GM23338 (cell line): ENCODE measurements around the gene CACNG8. TPM values are rescaled to one million over a fixed set of nuclear protein-coding genes. Genes with fewer than 3 reads are reported as not detected.

Experiments
- ATAC-seq: fragments of 200-7000 bp; cut with Tn5 transposase; 3 replicates; pipeline ENCODE4 v1.9.1; 2020
- DNase-seq: peaks from one replicate; pipeline ENCODE4 v3.0.0-alpha.2; 2015; ENCODE audit warnings: low spot score
- H2AFZ ChIP-seq: fragments of 200-600 bp; sonication (generic); 2 replicates; pipeline ENCODE4 v1.8.0; 2016; ENCODE audit warnings: antibody characterized with exemption, mild to moderate bottlenecking, moderate library complexity
- H3F3A ChIP-seq: fragments of 200-600 bp; sonication (generic); replicated peaks from 2 replicates; pipeline ENCODE4 v1.8.0; 2017; ENCODE audit warnings: antibody characterized with exemption, mixed run types, low read depth
- H3K27ac ChIP-seq: fragments of 200-600 bp; sonication (generic); 2 replicates; pipeline ENCODE4 v1.6.1; 2016; ENCODE audit warnings: low read depth
- H3K27me3 ChIP-seq: fragments of 200-600 bp; sonication (generic); 2 replicates; pipeline ENCODE4 v1.8.0; 2016; ENCODE audit warnings: mild to moderate bottlenecking, mixed run types, moderate library complexity; ENCODE audit not compliant: insufficient read depth
- H3K36me3 ChIP-seq: fragments of 200-600 bp; sonication (generic); 2 replicates; pipeline ENCODE4 v1.8.0; 2016; ENCODE audit warnings: mild to moderate bottlenecking; ENCODE audit not compliant: insufficient read depth
- H3K4me1 ChIP-seq: fragments of 200-600 bp; sonication (generic); 2 replicates; pipeline ENCODE4 v1.8.0; 2016; ENCODE audit warnings: mild to moderate bottlenecking, moderate library complexity; ENCODE audit not compliant: insufficient read depth
- H3K4me2 ChIP-seq: fragments of 200-600 bp; sonication (generic); 2 replicates; pipeline ENCODE4 v1.7.1; 2017; ENCODE audit warnings: mixed run types
- H3K4me3 ChIP-seq: fragments of 200-600 bp; sonication (generic); 2 replicates; pipeline ENCODE4 v1.6.1; 2016; ENCODE audit warnings: mixed run types
- H3K79me2 ChIP-seq: fragments of 200-600 bp; sonication (generic); replicated peaks from 2 replicates; pipeline ENCODE4 v1.8.0; 2017; ENCODE audit warnings: mild to moderate bottlenecking; ENCODE audit not compliant: insufficient read depth
- H3K9me2 ChIP-seq: fragments of 200-600 bp; sonication (generic); 2 replicates; pipeline ENCODE4 v1.8.0; 2017; ENCODE audit not compliant: insufficient read depth
- H4K20me1 ChIP-seq: fragments of 200-600 bp; sonication (generic); replicated peaks from 2 replicates; pipeline ENCODE4 v1.8.0; 2017; ENCODE audit warnings: mild to moderate bottlenecking; ENCODE audit not compliant: insufficient read depth
- H3K27ac Mint-ChIP-seq: 2 replicates; pipeline ENCODE4 v1.8.0; 2020; ENCODE audit warnings: inconsistent platforms, mild to moderate bottlenecking, moderate library complexity, mixed read lengths
- H3K27me3 Mint-ChIP-seq: 3 replicates; pipeline ENCODE4 v1.8.0; 2022; ENCODE audit warnings: low read depth, mild to moderate bottlenecking, moderate library complexity, mixed read lengths, inconsistent platforms; ENCODE audit not compliant: insufficient read depth, poor library complexity
- H3K36me3 Mint-ChIP-seq: 3 replicates; pipeline ENCODE4 v1.8.0; 2021; ENCODE audit warnings: low read depth, mild to moderate bottlenecking, inconsistent platforms, moderate library complexity, mixed read lengths
- H3K4me1 Mint-ChIP-seq: 3 replicates; pipeline ENCODE4 v1.8.0; 2020; ENCODE audit warnings: mild to moderate bottlenecking, inconsistent platforms, mixed read lengths
- H3K4me3 Mint-ChIP-seq: 3 replicates; pipeline ENCODE4 v1.8.0; 2021; ENCODE audit warnings: moderate library complexity, mild to moderate bottlenecking, inconsistent platforms, mixed read lengths
- H3K9me3 Mint-ChIP-seq: 3 replicates; pipeline ENCODE4 v1.8.0; 2020; ENCODE audit warnings: moderate library complexity, mild to moderate bottlenecking, inconsistent platforms, mixed read lengths
- CREB1 ChIP-seq: fragments of 250-450 bp; sonication (Bioruptor Pico); IDR thresholded peaks from 2 replicates; pipeline ENCODE4 v1.5.0; 2020; ENCODE audit warnings: low read depth, mild to moderate bottlenecking, moderate library complexity
- EZH2 ChIP-seq: fragments of 200-600 bp; sonication (generic); IDR thresholded peaks from one replicate; pipeline ENCODE4 v1.8.0; 2017; ENCODE audit warnings: antibody characterized with exemption, mild to moderate bottlenecking, low read depth; ENCODE audit not compliant: unreplicated experiment
- EZH2phosphoT487 ChIP-seq: fragments of 200-600 bp; sonication (generic); IDR thresholded peaks from one replicate; pipeline ENCODE4 v1.8.1; 2018; ENCODE audit warnings: antibody characterized with exemption; ENCODE audit not compliant: unreplicated experiment
- STAT1 ChIP-seq: IDR thresholded peaks from one replicate; pipeline ENCODE4 v1.6.1; 2016; ENCODE audit warnings: antibody characterized with exemption; ENCODE audit not compliant: unreplicated experiment
- ZNF114 ChIP-seq: fragments of 250-450 bp; sonication (Bioruptor Pico); IDR thresholded peaks from 2 replicates; pipeline ENCODE4 v1.5.0; 2020; ENCODE audit warnings: mild to moderate bottlenecking, moderate library complexity
- ZNF331 ChIP-seq: fragments of 250-450 bp; sonication (Bioruptor Pico); IDR thresholded peaks from 2 replicates; pipeline ENCODE4 v1.5.0; 2020; ENCODE audit warnings: low read depth, mild to moderate bottlenecking, moderate library complexity
- polyA plus RNA-seq: library from polyadenylated mRNA; unstranded; fragments of >200 nt; fragmentation: Nextera tagmentation; extraction: Ambion mirVana; gene quantifications from 2 replicates; pipeline ENCODE4 v1.2.1, GENCODE V29; 2016
- total RNA-seq: library from RNA; depleted of rRNA; stranded (reverse); fragments of >200 nt; shearing (Covaris generic); gene quantifications from 2 replicates; pipeline ENCODE4 v1.2.3, GENCODE V29; 2014
- TF ChIP-seq, protein P1 (sequence below): fragments of 250-450 bp; sonication (Bioruptor Pico); IDR thresholded peaks from 2 replicates; pipeline ENCODE4 v1.5.0; 2020; ENCODE audit warnings: mild to moderate bottlenecking, moderate library complexity
- TF ChIP-seq, protein P2 (sequence below): IDR thresholded peaks from 2 replicates; pipeline ENCODE4 v1.6.1; 2016; ENCODE audit warnings: antibody characterized with exemption

Gene CACNG8
- total and polyA plus RNA-seq, 2 experiments from 2014 or later, result 2.2 to 3.9 TPM

DNA sequence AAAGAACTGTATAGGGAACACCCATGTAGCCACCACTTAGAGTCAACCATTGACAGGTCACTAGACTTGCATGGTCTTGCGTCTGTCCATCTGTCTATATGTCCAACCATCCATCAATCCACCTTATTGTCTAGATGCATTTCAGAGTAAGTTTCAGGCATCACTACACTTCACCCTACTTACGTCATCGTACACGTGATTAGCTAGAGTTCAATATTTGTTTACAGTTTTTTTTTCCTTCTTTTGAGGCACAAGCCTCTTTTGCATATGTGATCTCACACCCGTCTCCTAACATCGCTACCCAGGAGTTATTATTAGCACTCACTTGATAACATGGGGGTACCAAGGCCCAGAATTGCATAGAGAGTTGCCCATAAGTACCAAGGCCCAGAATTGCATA lies 46.7 kb upstream of the CACNG8 start:
- peaks cover 15% of the 10 kb centered on the region; the same call in 1 of the 2 replicates for H3F3A ChIP-seq
- H2AFZ ChIP-seq, result no peak overlapping the region
- no peaks in the 10 kb centered on the region for H3K9me2 ChIP-seq
- Mint-ChIP-seq H3K4me1 (peaks cover 10% of the 10 kb centered on the region), H3K36me3 (peaks cover 75% of the 10 kb centered on the region), H3K4me3 (no peak overlapping the region), H3K27ac (no peak overlapping the region), H3K9me3 (peaks cover 3% of the 10 kb centered on the region; the same call in 2 of the 3 replicates), H3K27me3 (peaks cover 12% of the 10 kb centered on the region)
- TF ChIP-seq CREB1 (CRISPR knock-in tag), result no peak
- TF ChIP-seq, protein P1, sequence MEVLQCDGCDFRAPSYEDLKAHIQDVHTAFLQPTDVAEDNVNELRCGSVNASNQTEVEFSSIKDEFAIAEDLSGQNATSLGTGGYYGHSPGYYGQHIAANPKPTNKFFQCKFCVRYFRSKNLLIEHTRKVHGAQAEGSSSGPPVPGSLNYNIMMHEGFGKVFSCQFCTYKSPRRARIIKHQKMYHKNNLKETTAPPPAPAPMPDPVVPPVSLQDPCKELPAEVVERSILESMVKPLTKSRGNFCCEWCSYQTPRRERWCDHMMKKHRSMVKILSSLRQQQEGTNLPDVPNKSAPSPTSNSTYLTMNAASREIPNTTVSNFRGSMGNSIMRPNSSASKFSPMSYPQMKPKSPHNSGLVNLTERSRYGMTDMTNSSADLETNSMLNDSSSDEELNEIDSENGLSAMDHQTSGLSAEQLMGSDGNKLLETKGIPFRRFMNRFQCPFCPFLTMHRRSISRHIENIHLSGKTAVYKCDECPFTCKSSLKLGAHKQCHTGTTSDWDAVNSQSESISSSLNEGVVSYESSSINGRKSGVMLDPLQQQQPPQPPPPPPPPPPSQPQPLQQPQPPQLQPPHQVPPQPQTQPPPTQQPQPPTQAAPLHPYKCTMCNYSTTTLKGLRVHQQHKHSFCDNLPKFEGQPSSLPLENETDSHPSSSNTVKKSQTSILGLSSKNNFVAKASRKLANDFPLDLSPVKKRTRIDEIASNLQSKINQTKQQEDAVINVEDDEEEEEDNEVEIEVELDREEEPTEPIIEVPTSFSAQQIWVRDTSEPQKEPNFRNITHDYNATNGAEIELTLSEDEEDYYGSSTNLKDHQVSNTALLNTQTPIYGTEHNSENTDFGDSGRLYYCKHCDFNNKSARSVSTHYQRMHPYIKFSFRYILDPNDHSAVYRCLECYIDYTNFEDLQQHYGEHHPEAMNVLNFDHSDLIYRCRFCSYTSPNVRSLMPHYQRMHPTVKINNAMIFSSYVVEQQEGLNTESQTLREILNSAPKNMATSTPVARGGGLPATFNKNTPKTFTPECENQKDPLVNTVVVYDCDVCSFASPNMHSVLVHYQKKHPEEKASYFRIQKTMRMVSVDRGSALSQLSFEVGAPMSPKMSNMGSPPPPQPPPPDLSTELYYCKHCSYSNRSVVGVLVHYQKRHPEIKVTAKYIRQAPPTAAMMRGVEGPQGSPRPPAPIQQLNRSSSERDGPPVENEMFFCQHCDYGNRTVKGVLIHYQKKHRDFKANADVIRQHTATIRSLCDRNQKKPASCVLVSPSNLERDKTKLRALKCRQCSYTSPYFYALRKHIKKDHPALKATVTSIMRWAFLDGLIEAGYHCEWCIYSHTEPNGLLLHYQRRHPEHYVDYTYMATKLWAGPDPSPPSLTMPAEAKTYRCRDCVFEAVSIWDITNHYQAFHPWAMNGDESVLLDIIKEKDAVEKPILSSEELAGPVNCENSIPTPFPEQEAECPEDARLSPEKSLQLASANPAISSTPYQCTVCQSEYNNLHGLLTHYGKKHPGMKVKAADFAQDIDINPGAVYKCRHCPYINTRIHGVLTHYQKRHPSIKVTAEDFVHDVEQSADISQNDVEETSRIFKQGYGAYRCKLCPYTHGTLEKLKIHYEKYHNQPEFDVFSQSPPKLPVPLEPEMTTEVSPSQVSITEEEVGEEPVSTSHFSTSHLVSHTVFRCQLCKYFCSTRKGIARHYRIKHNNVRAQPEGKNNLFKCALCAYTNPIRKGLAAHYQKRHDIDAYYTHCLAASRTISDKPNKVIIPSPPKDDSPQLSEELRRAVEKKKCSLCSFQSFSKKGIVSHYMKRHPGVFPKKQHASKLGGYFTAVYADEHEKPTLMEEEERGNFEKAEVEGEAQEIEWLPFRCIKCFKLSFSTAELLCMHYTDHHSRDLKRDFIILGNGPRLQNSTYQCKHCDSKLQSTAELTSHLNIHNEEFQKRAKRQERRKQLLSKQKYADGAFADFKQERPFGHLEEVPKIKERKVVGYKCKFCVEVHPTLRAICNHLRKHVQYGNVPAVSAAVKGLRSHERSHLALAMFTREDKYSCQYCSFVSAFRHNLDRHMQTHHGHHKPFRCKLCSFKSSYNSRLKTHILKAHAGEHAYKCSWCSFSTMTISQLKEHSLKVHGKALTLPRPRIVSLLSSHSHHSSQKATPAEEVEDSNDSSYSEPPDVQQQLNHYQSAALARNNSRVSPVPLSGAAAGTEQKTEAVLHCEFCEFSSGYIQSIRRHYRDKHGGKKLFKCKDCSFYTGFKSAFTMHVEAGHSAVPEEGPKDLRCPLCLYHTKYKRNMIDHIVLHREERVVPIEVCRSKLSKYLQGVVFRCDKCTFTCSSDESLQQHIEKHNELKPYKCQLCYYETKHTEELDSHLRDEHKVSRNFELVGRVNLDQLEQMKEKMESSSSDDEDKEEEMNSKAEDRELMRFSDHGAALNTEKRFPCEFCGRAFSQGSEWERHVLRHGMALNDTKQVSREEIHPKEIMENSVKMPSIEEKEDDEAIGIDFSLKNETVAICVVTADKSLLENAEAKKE (CRISPR knock-in tag), result no peak
- TF ChIP-seq ZNF114 (CRISPR knock-in tag), result no peak
- no peak for TF ChIP-seq ZNF331 (CRISPR knock-in tag)
- no peak for TF ChIP-seq EZH2
- DNase-seq (no peak), ATAC-seq (no peak)
- H3K4me2 ChIP-seq, result no peak overlapping the region
- no peak overlapping the region for H3K27ac ChIP-seq
- peaks cover 31% of the 10 kb centered on the region for H3K79me2 ChIP-seq
- peaks cover 32% of the 10 kb centered on the region for H3K36me3 ChIP-seq
- peaks cover 7% of the 10 kb centered on the region for H4K20me1 ChIP-seq
- no peak overlapping the region for H3K4me3 ChIP-seq
- H3K4me1 ChIP-seq, result no peaks in the 10 kb centered on the region; the same call in 1 of the 2 replicates
- H3K27me3 ChIP-seq, result 0 out of 2 replicates have a peak, but pooled peaks cover 4% of the 10 kb centered on the region

DNA sequence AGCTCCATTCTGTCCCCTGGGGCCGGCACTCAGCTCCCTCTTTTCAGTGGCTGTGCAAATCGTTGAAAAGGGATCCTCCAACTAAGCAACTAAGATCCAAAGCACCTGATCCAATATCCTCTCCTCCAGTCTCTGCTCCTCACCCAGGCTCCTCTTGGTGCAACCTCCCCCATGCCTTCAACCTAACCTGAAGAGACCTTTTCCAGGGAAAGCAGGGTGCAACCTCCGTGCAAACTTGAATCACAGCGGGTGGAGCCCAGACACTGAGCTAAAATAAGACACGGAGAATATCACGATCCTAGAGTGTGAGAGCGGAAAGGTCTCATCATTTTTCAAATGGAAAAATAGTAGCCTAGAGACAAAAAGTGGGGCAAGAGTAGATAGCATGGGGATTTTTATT lies 45.4 kb upstream of the CACNG8 start:
- no peak for DNase-seq
- TF ChIP-seq EZH2phosphoT487, result no peak
- TF ChIP-seq, protein P2, sequence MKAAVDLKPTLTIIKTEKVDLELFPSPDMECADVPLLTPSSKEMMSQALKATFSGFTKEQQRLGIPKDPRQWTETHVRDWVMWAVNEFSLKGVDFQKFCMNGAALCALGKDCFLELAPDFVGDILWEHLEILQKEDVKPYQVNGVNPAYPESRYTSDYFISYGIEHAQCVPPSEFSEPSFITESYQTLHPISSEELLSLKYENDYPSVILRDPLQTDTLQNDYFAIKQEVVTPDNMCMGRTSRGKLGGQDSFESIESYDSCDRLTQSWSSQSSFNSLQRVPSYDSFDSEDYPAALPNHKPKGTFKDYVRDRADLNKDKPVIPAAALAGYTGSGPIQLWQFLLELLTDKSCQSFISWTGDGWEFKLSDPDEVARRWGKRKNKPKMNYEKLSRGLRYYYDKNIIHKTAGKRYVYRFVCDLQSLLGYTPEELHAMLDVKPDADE, result no peak
- TF ChIP-seq STAT1, result no peak
- no peak for TF ChIP-seq ZNF114 (CRISPR knock-in tag)
- H3K79me2 ChIP-seq, result peaks cover 20% of the 10 kb centered on the region; the same call in 1 of the 2 replicates
- H3K36me3 ChIP-seq, result peaks cover 32% of the 10 kb centered on the region
- no peak for ATAC-seq
- H3K27me3 ChIP-seq, result no peaks in the 10 kb centered on the region
- no peak overlapping the region for H3K27ac ChIP-seq
- no peak overlapping the region for H3K4me2 ChIP-seq
- Mint-ChIP-seq H3K27ac (no peak overlapping the region), H3K27me3 (peaks cover 7% of the 10 kb centered on the region), H3K36me3 (peaks cover 76% of the 10 kb centered on the region), H3K9me3 (peaks cover 6% of the 10 kb centered on the region; the same call in 2 of the 3 replicates), H3K4me1 (peaks cover 2% of the 10 kb centered on the region; the same call in 1 of the 3 replicates), H3K4me3 (no peak overlapping the region; the same call in 2 of the 3 replicates)
- no peak overlapping the region for H3K4me3 ChIP-seq
- H2AFZ ChIP-seq, result no peak overlapping the region
- H4K20me1 ChIP-seq, result peaks cover 7% of the 10 kb centered on the region
- H3K9me2 ChIP-seq, result no peaks in the 10 kb centered on the region
- peaks cover 15% of the 10 kb centered on the region; the same call in 1 of the 2 replicates for H3F3A ChIP-seq
- no peaks in the 10 kb centered on the region; the same call in 1 of the 2 replicates for H3K4me1 ChIP-seq
